Glutamatergic neuron (in vitro differentiated cells): Measurements from ENCODE around the gene VRK1. TPM values are rescaled to one million over a fixed set of nuclear protein-coding genes. Genes with fewer than 3 reads are reported as not detected.
"Not testable (repeated sequence)": the region's sequence is repeated elsewhere in the genome, so short reads cannot be mapped to it uniquely, and the experiment has no call there.

ENCODE experiments used
- DNase-seq: peaks from one replicate; pipeline ENCODE4 v3.0.0; 2022
- H3K27ac Mint-ChIP-seq: one replicate; pipeline ENCODE4 v1.8.0; 2020; ENCODE audit warnings: mild to moderate bottlenecking, mixed read lengths, inconsistent platforms; ENCODE audit not compliant: unreplicated experiment
- H3K27me3 Mint-ChIP-seq: one replicate; pipeline ENCODE4 v1.8.0; 2020; ENCODE audit warnings: mild to moderate bottlenecking, moderate library complexity, mixed read lengths, inconsistent platforms; ENCODE audit not compliant: unreplicated experiment
- H3K36me3 Mint-ChIP-seq: one replicate; pipeline ENCODE4 v1.8.0; 2020; ENCODE audit warnings: mild to moderate bottlenecking, mixed read lengths, inconsistent platforms; ENCODE audit not compliant: unreplicated experiment
- H3K4me1 Mint-ChIP-seq: one replicate; pipeline ENCODE4 v1.8.0; 2020; ENCODE audit warnings: mild to moderate bottlenecking, low read depth, mixed read lengths, inconsistent platforms; ENCODE audit not compliant: unreplicated experiment
- H3K4me3 Mint-ChIP-seq: one replicate; pipeline ENCODE4 v1.8.0; 2020; ENCODE audit warnings: mild to moderate bottlenecking, mixed read lengths, inconsistent platforms; ENCODE audit not compliant: unreplicated experiment
- H3K9me3 Mint-ChIP-seq: one replicate; pipeline ENCODE4 v1.8.0; 2020; ENCODE audit warnings: mild to moderate bottlenecking, moderate library complexity, mixed read lengths, inconsistent platforms; ENCODE audit not compliant: unreplicated experiment
- CTCF ChIP-seq: fragments of 200-600 bp; sonication (generic); IDR thresholded peaks from one replicate; pipeline ENCODE4 v1.5.0; 2021; ENCODE audit not compliant: partially characterized antibody, unreplicated experiment
- total RNA-seq: library from RNA; stranded (reverse); fragmentation: NEBNext Ultra II Directional; extraction: Animal tissue kit (Norgen Biotek cat#: 25700); gene quantifications from one replicate; pipeline ENCODE4 v1.2.1, GENCODE V29; 2021; ENCODE audit not compliant: unreplicated experiment

Gene VRK1
- total RNA-seq, 1 donor from 2014 or later = 50.5 TPM

- peaks cover 18% of the 10 kb centered on the region for H3K9me3 Mint-ChIP-seq
- H3K36me3 Mint-ChIP-seq = no peaks in the 10 kb centered on the region
- H3K27me3 Mint-ChIP-seq = peaks cover 20% of the 10 kb centered on the region
- H3K4me1 Mint-ChIP-seq = peaks cover 35% of the 10 kb centered on the region
- no peak overlapping the region for H3K4me3 Mint-ChIP-seq
- no peak overlapping the region for H3K27ac Mint-ChIP-seq
- no peak for TF ChIP-seq CTCF
- no peak for DNase-seq
Measured at GRCh38 chr14:96757456-96757855, 39.7 kb upstream of the VRK1 start.

- H3K9me3 Mint-ChIP-seq = no peaks in the 10 kb centered on the region
- H3K27ac Mint-ChIP-seq = no peak overlapping the region
- H3K27me3 Mint-ChIP-seq = peaks cover 3% of the 10 kb centered on the region
- no peak for TF ChIP-seq CTCF
- peaks cover 5% of the 10 kb centered on the region for H3K4me1 Mint-ChIP-seq
- no peaks in the 10 kb centered on the region for H3K36me3 Mint-ChIP-seq
- H3K4me3 Mint-ChIP-seq = no peak overlapping the region
- DNase-seq = no peak
Measured at GRCh38 chr14:96761066-96761465, 36.1 kb upstream of the VRK1 start.

- Mint-ChIP-seq H3K27ac (peak overlapping the region; percentile 48), H3K27me3 (peaks cover 3% of the 10 kb centered on the region), H3K4me3 (peak overlapping the region; percentile 74), H3K4me1 (no peaks in the 10 kb centered on the region), H3K9me3 (no peaks in the 10 kb centered on the region), H3K36me3 (no peaks in the 10 kb centered on the region)
- no peak for DNase-seq
- TF ChIP-seq CTCF = no peak
Measured at GRCh38 chr14:96762650-96763049, 34.5 kb upstream of the VRK1 start.

- no peak for TF ChIP-seq CTCF
- no peaks in the 10 kb centered on the region for H3K4me1 Mint-ChIP-seq
- H3K9me3 Mint-ChIP-seq = no peaks in the 10 kb centered on the region
- H3K27ac Mint-ChIP-seq = no peak overlapping the region
- H3K4me3 Mint-ChIP-seq = no peak overlapping the region
- peaks cover 3% of the 10 kb centered on the region for H3K27me3 Mint-ChIP-seq
- H3K36me3 Mint-ChIP-seq = no peaks in the 10 kb centered on the region
- DNase-seq = no peak
Measured at GRCh38 chr14:96764012-96764411, 33.2 kb upstream of the VRK1 start.

- H3K27ac Mint-ChIP-seq, H3K36me3 Mint-ChIP-seq, H3K27me3 Mint-ChIP-seq, DNase-seq, H3K9me3 Mint-ChIP-seq, H3K4me3 Mint-ChIP-seq, H3K4me1 Mint-ChIP-seq: not testable (repeated sequence)
Measured at GRCh38 chr14:96765205-96765604, 32.0 kb upstream of the VRK1 start.

- H3K9me3 Mint-ChIP-seq = peaks cover 1% of the 10 kb centered on the region
- no peak overlapping the region for H3K27ac Mint-ChIP-seq
- no peak for TF ChIP-seq CTCF
- no peak overlapping the region for H3K4me3 Mint-ChIP-seq
- DNase-seq = no peak
- no peaks in the 10 kb centered on the region for H3K4me1 Mint-ChIP-seq
- peaks cover 5% of the 10 kb centered on the region for H3K36me3 Mint-ChIP-seq
- H3K27me3 Mint-ChIP-seq = peaks cover 2% of the 10 kb centered on the region
Measured at GRCh38 chr14:96772929-96773328, 24.3 kb upstream of the VRK1 start.
